Peyer's patch (tissue), 4 donors: ENCODE results near the gene EGFLAM. TPM values are rescaled to one million over a fixed set of nuclear protein-coding genes. Genes with fewer than 3 reads are reported as not detected.

Experiments used
- DNase-seq, 3 donors: peaks; one replicate each; pipeline ENCODE4 v3.0.0-alpha.2; 2017 to 2019
- H3K27ac ChIP-seq, 4 donors: fragments of 200-600 bp; sonication (generic); one replicate each; pipeline ENCODE4 v1.5.1; 2016 to 2019
- H3K27me3 ChIP-seq, 2 donors: fragments of 200-600 bp; sonication (generic); one replicate each; pipeline ENCODE4 v1.5.1; 2019
- H3K36me3 ChIP-seq, 3 donors: fragments of 200-600 bp; sonication (generic); one replicate each; pipeline ENCODE4 v1.5.1; 2016 to 2019
- H3K4me1 ChIP-seq, 4 donors: fragments of 200-600 bp; sonication (generic); one replicate each; pipeline ENCODE4 v1.5.1; 2016 to 2019
- H3K4me3 ChIP-seq, 4 donors: fragments of 200-600 bp; sonication (generic); 1 replicate in 3 of 4; 2 replicates in 1 of 4; pipeline ENCODE4 v1.5.1; 2016 to 2019; ENCODE audit warnings: mild to moderate bottlenecking in 1 of 4
- H3K9me3 ChIP-seq, 4 donors: fragments of 200-600 bp; sonication (generic); one replicate each; pipeline ENCODE4 v1.5.1; 2016 to 2019; ENCODE audit warnings: mild to moderate bottlenecking in 1 of 4
- POLR2A ChIP-seq, 2 donors: fragments of 450-650 bp; IDR thresholded peaks; one replicate each; pipeline ENCODE4 v1.5.1; 2017; ENCODE audit warnings: antibody characterized with exemption in 2 of 2, mild to moderate bottlenecking in 2 of 2, moderate library complexity in 2 of 2
- total RNA-seq, 4 donors: library from RNA; depleted of rRNA; stranded (reverse); fragments of >200 nt; gene quantifications; one replicate each; pipeline ENCODE4 v1.1.0, GENCODE V29; 2016
- TF ChIP-seq, protein P1 (sequence below), 6 experiments: fragments of 450-650 bp in 4 of 6; fragments of 200-600 bp in 2 of 6; sonication (generic) in 1 of 6; IDR thresholded peaks; one replicate each; pipeline ENCODE4 v1.5.1; 2017 to 2019; ENCODE audit warnings: antibody characterized with exemption in 6 of 6, mild to moderate bottlenecking in 3 of 6, moderate library complexity in 1 of 6

The EGFLAM gene
- total RNA-seq, 4 donors from 2014 or later = 0.54 to 1.7 (median 0.70) TPM; not detected in 1

DNA sequence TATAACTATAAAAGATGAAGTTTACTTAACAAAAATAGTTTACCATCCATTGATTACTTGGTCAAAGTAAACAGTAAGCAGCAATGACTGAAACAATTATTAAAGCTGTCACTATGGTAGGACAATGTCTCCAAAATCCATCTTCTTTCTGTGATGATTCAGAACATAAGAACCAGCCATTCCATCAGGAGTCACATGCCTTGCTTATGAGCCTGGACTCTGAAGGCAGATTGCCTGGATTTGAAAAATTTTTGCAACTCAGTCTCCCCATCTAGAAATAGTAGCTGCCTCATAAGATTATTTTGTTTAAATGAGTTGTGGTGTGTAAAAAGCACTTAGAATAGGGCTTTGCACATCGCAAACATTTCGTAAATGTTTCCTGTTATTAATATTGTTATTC lies 161.9 kb downstream of the EGFLAM start:
- no peaks in the 10 kb centered on the region for H3K27me3 ChIP-seq
- TF ChIP-seq, protein P1, sequence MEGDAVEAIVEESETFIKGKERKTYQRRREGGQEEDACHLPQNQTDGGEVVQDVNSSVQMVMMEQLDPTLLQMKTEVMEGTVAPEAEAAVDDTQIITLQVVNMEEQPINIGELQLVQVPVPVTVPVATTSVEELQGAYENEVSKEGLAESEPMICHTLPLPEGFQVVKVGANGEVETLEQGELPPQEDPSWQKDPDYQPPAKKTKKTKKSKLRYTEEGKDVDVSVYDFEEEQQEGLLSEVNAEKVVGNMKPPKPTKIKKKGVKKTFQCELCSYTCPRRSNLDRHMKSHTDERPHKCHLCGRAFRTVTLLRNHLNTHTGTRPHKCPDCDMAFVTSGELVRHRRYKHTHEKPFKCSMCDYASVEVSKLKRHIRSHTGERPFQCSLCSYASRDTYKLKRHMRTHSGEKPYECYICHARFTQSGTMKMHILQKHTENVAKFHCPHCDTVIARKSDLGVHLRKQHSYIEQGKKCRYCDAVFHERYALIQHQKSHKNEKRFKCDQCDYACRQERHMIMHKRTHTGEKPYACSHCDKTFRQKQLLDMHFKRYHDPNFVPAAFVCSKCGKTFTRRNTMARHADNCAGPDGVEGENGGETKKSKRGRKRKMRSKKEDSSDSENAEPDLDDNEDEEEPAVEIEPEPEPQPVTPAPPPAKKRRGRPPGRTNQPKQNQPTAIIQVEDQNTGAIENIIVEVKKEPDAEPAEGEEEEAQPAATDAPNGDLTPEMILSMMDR (IDR thresholded peaks at IDR 0.05) = no peak
- TF ChIP-seq POLR2A (IDR thresholded peaks at IDR 0.05) = no peak
- H3K4me1 ChIP-seq = no peaks in the 10 kb centered on the region
- H3K4me3 ChIP-seq = no peak overlapping the region
- no peaks in the 10 kb centered on the region for H3K36me3 ChIP-seq
- no peak overlapping the region for H3K27ac ChIP-seq
- H3K9me3 ChIP-seq = no peaks in the 10 kb centered on the region
- no peak for DNase-seq

DNA sequence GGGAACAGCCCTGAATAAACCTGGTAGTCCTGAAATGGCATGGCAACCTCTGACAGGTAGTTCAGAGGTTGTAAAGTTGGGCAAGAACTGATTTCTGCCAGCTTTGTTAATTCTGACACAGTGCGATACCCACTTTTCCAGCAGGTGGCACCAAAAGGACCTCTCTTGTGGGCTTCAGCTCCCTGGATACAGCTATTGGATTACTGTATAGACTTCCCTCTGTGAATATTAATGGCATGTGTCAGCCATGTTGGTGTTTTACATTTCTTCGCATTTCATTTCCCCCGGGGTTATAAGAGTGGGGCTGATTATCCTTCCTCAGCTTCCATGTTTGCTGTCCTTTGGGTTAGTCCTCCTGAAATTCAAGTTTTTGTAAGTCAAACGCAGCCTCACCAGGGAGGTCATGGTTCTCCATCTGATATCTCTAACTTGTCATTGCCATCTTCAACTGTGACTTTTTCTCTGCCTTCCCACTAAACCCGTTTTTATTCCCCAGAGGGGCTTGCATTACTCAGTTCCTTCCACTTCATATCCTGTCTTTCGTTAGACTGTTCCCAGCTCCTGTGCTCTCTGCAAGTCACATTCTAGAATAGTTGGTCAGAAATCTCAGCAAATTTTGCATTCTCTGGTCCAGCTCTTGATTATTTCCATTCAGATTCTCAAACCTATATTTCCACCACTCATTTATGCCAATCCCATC lies 162.5 kb downstream of the EGFLAM start:
- Histone ChIP-seq H3K36me3 (no peaks in the 10 kb centered on the region), H3K4me3 (no peak overlapping the region), H3K9me3 (no peaks in the 10 kb centered on the region), H3K27me3 (no peaks in the 10 kb centered on the region), H3K27ac (no peak overlapping the region), H3K4me1 (no peaks in the 10 kb centered on the region)
- peak in 2 of 3 donors; percentile 17 to 61 for DNase-seq
- TF ChIP-seq, protein P1 (IDR thresholded peaks at IDR 0.05) = peak in 4 of 6 experiments; percentile 45 to 60 (median 51)
- TF ChIP-seq POLR2A (IDR thresholded peaks at IDR 0.05) = no peak

DNA sequence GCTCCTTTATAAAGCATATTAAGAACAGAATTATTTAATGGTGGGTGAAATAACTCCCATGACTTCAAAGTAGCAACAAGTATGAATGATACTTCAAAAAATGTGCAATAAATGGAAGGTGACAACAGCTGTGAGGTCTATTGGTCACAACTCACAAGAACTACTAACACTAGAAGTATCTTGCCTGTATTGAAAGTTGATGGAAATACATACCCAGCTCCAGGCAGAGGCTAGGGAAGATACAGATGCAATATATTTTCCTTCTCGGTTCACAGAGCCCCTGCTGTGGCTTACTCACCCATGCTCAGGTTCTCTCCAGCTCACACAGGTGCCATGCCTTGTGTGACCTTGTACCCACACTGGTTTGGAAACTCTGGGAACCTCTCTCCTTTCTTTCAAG lies 164.3 kb downstream of the EGFLAM start:
- Histone ChIP-seq H3K36me3 (no peaks in the 10 kb centered on the region), H3K4me1 (no peaks in the 10 kb centered on the region), H3K4me3 (no peak overlapping the region), H3K27me3 (no peaks in the 10 kb centered on the region), H3K27ac (no peak overlapping the region), H3K9me3 (no peaks in the 10 kb centered on the region)
- TF ChIP-seq POLR2A (IDR thresholded peaks at IDR 0.05) = no peak
- TF ChIP-seq, protein P1 (IDR thresholded peaks at IDR 0.05) = no peak
- no peak for DNase-seq

DNA sequence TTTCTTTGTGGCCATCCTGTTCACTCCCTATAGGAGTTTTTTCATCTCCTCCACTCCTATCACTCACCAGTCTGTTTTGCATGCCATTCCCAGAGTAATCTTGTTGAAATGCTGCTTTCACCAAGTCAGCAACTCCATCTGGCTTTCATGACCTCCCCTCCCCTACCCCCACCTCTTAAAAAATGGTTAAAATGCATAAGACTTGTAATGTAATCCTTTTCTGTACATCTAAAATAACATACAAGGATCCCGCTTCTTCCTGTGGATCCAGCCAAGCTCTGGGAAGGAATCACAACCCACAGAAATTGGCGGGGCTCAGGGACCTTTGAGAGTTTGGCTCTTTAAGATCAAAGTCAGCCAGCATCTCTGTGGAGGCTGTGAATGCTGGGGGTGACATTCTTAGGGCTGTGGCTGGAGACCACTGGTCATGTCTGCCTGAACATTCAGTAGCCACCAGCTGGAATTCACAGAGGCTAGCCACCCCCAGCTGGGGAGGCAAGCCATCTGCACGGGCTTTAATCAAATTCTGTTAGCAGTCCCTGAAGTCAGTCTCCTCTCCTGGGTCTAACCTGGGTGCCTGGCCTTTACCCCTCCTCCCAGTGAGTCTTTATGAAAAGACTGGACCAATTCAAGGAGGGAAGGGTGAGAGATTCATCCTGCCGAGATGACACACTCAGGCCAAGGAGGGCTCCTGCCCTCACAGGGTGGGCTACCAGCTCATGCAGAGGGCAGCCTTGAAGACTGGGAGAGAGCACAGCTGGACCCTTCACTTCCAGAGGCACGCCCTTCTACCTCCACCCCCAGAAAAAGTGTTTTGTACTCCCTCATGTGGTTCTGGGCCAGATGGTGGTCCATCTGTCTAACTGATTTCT lies 165.2 kb downstream of the EGFLAM start:
- Histone ChIP-seq H3K4me1 (no peaks in the 10 kb centered on the region), H3K36me3 (no peaks in the 10 kb centered on the region), H3K27ac (no peak overlapping the region), H3K4me3 (no peak overlapping the region), H3K9me3 (no peaks in the 10 kb centered on the region), H3K27me3 (no peaks in the 10 kb centered on the region)
- no peak for DNase-seq
- TF ChIP-seq, protein P1 (IDR thresholded peaks at IDR 0.05) = no peak
- no peak for TF ChIP-seq POLR2A (IDR thresholded peaks at IDR 0.05)

DNA sequence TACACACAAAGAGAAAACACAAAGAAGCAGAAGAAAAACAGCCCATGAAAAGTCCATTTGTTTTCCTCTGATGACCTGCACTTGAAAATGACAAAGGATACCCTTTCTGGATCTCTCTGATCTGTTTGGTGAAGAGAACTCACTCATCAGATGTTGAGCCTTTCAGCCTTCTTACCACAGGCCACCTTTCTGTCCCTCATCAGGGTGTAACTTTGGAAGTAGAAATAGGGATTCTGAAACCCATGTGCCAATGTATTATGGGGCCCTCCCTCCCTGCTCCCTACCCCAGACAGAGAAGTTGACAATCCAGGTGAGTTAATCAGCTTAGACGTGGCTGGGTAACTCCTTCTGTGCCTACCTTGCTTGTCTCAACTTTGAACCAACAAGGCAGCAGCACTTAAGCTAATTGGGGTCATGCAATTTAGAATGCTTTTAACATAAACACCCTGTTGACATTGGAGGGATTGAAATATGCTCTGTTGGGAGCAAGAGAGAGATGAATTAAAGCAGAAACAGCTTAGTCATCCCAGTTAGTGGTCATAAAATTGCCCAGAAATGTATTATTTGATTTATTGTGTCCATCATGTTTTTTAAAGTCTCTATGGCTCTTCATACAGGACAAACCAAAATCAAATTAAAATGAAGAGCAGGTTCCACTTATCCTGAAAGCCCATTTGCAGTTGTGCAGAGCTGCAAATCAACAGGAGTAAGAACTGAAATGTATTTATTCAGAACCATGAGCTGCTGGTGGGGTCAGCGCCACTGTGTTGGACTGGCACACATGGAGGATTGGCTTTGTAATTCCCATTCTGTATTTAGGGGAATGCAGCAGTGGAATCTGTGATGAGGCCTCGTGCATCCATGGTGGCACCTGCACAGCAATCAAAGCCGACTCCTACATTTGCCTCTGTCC lies 166.0 kb downstream of the EGFLAM start:
- H3K4me3 ChIP-seq = no peak overlapping the region
- DNase-seq = no peak
- no peaks in the 10 kb centered on the region for H3K9me3 ChIP-seq
- no peak overlapping the region for H3K27ac ChIP-seq
- H3K4me1 ChIP-seq = no peaks in the 10 kb centered on the region
- H3K36me3 ChIP-seq = no peaks in the 10 kb centered on the region
- TF ChIP-seq, protein P1 (IDR thresholded peaks at IDR 0.05) = no peak
- no peak for TF ChIP-seq POLR2A (IDR thresholded peaks at IDR 0.05)
- H3K27me3 ChIP-seq = no peaks in the 10 kb centered on the region
